ENCODE measurements around the gene NBPF8. TPM values are rescaled to one million over a fixed set of nuclear protein-coding genes. Genes with fewer than 3 reads are reported as not detected.

NBPF8 gene
- total and polyA plus RNA-seq, 7 experiments from 2014 or later, result 1.7 to 98.5 (median 38.5) TPM

Other genes starting within 250 kb of the NBPF8 start
- gene SEC22B, start 238.5 kb upstream of the NBPF8 start, total RNA-seq, result 10 to 100 TPM; 28.1 to 49.6 (median 35.3) TPM
- gene SEC22B, start 238.5 kb upstream of the NBPF8 start, polyA plus RNA-seq, result 10 to 100 TPM; 17.2 to 22.1 TPM